ENCODE data around the gene TARDBP.
"Not testable (repeated sequence)": the region's sequence is repeated elsewhere in the genome, so short reads cannot be mapped to it uniquely, and the experiment has no call there.

The TARDBP gene

DNA sequence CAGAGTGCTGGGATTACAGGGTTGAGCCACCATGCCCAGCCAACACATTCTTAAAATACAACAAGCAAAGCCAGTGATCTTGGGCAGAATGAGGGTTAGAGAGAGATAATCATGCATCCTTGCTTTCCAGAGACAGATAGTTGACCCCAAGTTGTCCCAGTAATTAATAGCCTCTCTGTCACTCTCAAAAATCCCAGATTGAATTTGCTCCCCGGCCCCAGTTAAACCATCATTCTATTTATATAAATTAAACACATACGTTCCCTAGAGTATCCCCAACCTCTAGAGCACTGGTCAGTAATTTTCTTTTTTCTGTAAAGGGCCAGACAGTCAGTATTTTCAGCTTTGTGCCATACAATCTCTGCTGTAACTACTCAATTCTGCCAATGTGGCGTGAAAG, 16.4 kb upstream of the TARDBP start:
- no peak for DNase-seq

DNA sequence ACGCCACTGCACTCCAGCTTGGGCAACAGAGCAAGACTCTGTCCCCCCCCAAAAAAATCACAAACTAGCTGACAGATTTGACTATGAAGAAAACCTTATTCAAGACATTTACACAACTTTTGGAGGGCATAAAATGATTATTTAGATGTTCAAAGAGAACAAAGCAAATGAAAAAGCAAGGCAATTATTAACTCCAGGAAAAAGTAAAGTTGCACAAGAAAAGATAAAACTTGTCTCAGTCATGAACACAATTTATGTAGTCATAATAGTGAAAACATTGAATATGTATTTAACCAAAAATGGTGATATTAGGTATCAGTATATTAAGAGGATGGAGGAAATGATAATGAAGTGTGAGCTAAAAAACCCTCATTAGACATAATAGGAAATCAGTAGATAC, 11.9 kb upstream of the TARDBP start:
- DNase-seq = no peak

DNA sequence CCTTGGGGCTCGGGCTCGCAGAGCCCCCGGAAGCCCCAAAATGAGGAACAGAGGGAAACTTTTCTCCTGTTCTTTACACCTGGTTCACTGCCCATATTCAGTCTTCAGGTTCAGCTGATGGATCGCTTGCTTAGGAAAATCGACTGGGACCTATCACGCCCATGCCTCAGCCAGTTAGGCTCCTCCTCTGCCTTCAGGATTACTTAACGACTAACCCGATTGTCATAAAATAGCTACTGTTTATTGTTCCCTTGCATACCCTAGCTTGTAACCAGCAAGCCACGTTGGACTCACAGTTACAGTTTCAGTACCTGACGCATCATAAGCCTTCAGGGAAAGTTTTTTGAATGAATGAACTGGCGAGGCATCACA, 692 bp downstream of the TARDBP start:
- DNase-seq = no peak

DNA sequence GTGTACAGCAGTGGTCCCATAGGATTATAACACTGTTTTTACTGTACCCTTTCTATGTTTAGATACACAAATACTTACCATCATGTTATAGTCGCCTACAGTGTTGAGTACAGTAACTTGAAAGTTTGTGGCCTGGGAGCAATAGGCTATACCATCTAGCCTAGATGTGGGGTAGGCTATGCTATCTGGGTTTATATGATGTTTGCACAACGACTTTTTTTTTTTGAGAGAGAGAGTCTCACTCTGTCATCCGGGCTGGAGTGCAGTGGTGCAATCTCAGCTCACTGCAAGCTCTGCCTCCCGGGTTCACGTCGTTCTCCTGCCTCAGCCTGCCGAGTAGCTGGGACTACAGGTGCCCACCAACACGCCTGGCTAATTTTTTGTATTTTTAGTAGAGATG, 6.9 kb downstream of the TARDBP start:
- DNase-seq = not testable (repeated sequence)

DNA sequence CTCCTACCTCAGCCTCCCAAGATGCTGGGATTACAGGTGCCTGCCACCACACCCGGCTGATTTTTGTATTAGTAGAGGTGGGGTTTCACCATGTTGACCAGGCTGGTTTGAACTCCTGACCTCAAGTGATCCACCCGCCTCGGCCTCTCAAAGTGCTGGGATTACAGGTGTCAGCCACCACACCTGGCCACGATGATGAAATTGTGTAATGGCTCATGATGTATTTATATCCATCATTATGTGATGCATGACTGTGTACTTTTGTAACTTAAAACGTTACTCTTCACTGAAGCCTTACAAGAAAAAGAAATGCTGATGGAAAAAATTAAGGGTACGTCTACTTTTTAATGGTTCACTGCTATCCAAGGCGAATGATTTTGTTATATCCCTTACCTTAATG, 7.5 kb downstream of the TARDBP start:
- DNase-seq = no peak

DNA sequence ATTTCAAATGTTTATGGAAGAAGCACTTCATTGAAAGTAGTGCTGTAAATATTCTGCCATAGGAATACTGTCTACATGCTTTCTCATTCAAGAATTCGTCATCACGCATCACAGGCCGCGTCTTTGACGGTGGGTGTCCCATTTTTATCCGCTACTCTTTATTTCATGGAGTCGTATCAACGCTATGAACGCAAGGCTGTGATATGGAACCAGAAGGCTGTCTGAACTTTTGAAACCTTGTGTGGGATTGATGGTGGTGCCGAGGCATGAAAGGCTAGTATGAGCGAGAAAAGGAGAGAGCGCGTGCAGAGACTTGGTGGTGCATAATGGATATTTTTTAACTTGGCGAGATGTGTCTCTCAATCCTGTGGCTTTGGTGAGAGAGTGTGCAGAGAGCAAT, 10.7 kb downstream of the TARDBP start:
- DNase-seq = no peak

DNA sequence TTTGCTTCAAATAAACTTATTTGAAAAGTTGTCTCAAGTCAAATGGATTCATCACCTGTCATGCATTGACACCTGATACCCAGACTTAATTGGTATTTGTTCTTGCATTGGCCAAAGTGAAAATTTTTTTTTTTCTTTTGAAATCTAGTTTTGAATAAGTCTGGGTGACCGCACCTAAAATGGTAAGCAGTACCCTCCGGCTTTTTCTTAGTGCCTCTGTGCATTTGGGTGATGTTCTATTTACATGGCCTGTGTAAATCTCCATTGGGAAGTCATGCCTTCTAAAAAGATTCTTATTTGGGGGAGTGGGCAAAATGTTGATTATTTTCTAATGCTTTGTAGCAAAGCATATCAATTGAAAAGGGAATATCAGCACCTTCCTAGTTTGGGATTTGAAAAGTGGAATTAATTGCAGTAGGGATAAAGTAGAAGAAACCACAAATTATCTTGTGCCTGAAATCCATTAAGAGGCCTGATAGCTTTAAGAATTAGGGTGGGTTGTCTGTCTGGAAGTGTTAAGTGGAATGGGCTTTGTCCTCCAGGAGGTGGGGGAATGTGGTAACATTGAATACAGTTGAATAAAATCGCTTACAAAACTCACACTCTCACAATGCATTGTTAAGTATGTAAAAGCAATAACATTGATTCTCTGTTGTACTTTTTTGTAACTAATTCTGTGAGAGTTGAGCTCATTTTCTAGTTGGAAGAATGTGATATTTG, 11.9 kb downstream of the TARDBP start:
- DNase-seq = no peak

DNA sequence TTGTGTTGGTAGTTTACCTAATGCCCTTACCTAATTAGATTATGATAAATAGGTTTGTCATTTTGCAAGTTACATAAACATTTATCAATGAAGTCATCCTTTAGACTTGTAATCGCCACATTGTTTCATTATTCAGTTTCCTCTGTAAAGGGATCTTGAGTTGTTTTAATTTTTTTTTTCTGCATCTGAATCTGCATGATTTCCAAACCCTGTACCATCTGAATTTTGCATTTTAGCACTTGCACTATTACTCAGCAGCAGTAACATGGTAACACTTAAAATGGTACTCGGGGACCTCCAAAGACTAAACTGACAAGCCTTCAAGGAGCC, 12.4 kb downstream of the TARDBP start:
- no peak for DNase-seq

DNA sequence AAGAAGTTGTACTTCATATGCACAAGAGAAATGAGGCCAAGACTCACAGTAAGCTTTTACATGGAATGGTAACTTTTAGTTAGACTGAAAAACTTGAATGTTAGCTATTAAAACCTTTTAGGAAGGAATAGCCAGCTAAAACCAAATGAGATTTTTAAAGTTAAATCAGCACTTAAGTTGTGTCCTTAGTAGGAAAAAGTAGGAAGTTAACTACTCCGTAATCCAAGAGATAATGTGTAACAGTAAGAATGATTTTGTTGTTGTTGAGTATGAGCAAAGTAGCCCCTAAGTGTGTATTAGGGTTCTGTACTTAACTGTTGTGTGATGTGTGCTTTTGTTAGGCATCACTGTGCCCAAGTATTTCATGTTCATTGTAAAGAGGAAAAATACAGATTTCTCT, 13.2 kb downstream of the TARDBP start:
- DNase-seq = no peak

DNA sequence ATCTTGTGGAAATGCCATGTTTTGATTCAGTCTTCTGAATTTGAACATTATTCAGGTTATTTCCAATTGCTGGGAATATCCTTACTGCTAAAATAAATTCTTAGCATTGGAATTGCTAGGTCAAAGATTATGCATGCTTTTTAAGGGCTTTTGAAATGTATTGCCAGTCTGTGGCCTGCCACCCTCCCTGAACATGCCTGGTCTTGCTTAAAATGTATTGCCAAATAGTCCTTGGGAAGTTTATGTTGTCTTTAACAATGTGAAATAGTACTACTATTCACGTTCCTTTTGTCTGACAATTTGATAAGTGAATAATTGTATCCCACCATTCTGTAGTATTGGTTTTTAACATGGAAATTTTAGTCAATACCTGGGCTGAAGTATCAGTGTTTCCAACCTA, 13.6 kb downstream of the TARDBP start:
- no peak for DNase-seq

DNA sequence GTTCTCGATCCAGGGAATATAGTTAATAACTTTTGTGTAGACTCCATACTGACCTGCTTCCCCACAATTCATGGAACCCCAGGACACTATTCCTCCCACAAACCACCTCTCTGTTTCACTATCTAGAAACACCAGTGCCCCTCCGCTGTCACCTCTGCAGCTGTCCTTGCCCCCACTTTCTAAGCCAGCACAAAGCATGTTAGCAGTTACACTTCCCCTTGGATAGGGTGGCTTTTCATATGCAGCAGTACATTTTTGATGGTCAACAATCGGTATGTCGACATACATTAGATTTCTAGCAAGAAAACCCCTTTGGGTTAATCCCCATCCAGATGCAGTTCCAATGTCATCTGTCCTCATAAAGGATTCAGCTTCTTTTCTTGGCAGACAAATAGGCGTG, 14.4 kb downstream of the TARDBP start:
- no peak for DNase-seq

DNA sequence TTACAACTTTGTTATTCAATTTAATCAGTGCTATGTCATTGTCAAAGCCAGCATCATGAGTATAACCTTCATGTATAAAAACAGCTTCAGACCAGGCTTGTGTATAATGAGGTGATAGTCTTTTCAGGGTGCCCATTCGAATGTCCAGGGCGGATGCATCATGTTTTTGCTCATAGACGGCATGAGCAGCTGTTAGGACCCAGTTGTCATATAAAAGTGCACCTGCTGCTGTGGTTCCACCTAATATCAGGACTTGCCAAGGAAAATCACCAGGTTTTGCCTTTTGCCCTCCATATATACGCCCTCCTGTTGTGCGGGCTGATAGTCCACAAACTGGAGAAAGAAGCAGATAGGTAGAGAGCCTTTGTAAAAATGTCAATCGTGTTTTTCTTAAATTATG, 14.9 kb downstream of the TARDBP start:
- no peak for DNase-seq

DNA sequence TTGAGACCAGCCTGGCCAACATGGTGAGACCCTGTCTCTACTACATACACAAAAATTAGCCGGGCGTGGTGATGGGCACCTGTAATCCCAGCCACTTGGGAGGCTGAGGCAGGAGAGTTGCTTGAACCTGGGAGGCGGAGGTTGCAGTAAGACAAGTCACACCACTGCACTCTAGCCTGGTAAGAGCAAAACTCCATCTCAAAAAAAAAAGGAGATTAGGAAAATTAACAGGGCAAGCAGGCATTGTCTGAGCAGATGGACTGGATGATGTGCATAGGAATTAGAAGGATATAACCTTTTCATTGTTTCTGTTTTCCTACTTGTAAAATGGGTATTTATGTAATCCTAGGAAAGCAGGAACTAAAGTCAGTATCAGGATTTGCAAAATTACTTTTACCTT, 15.6 kb downstream of the TARDBP start:
- no peak for DNase-seq

DNA sequence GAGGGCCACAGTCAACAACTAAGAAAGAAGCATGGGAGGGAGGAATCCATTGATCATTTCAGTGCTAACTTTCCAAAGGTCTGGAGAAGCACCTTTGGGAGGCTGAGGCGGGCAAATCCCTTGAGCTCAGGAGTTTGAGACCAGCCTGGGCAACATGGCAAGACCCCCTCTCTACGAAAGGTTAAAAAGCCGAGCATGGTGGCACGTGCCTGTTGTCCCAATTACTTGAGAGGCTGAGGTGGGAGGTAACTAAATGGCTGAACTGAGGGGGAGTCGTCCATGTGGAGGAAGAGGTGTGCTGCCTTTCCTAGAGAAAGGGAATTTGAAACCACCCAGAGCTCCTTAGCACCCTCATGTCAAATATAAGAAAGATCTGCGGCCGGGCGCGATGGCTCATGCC, 18.4 kb downstream of the TARDBP start:
- no peak for DNase-seq

DNA sequence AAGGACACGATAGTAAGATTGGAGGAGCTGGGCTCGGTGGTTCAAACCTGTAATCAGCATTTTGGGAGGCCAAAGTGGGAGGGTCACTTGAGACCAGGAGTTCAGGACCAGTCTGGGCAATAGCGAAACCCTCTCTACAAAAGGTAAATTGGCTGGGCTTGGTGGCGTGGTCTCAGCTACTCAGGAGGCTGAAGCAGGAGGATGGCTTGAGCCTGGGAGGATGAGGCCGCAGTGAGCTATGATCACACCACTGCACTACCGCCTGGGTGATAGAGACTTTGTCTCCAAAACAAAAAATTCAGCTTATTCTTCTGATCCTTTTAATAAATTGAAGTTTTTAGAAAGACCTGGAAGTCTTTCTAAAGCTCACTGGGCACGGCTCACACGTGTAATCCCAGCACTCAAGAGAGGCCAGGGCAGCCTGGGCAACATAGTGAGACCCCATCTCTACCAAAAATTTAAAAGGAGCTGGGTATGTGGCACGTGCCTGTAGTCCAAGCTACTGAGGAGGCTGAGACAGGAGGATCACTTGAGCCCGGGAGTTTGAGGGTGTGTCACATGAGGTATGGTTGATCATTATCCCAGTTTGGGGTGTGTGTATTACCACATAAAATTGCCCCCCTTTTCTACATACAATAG, 19.3 kb downstream of the TARDBP start:
- no peak for DNase-seq

DNA sequence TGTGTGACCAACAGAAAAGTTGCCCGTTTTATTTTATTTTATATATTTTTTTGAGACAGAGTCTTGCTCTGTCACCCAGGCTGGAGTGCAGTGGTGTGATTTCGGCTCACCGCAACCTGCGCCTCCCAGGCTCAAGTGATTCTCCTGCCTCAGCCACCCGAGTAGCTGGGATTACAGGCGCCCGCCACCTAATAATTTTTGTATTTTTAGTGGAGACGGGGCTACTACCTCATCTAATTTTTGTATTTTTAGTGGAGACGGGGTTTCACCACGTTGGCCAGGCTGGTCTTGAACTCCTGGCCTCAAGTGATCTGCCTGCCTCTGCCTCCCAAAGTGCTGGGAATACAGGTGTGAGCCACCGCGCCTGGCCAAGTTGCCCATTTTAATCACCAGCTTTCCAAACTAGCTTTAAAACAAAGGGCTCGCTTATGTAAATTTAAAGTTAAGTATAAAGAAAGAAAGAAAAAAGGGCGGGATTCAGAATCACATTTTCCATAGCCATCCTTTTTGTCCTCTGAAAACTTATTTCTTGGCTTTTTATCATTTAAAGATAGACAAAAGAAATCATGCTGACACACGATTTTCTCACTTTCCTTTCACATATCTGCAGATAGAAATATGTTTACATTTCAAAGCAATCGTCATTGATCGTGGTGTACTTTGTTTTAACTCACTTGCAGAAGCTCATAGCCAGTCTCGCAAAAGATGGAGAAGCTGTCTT, 24.7 kb downstream of the TARDBP start:
- not testable (repeated sequence) for DNase-seq

DNA sequence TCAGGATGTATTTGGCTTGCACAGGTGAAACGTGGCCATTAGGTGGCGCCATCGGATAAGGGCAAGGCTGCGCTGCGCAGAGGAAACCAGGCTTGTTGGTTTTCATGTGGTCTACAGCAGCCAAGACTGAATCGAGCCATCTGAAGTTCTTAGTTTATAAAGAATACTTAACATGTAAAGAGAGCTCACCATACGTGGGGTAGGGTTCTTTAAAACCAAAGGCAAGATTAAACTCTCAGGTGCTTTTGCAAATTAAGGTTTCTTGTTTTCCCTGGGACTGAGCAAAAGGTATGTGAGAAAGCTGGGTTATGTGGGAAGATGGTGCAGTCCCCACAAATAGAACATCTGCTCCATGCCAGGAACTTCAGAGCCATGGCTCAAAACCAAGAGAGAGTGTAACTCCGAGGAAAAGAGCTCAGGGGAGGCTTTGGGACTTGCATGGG, 25.3 kb downstream of the TARDBP start:
- peak; percentile 90 for DNase-seq

DNA sequence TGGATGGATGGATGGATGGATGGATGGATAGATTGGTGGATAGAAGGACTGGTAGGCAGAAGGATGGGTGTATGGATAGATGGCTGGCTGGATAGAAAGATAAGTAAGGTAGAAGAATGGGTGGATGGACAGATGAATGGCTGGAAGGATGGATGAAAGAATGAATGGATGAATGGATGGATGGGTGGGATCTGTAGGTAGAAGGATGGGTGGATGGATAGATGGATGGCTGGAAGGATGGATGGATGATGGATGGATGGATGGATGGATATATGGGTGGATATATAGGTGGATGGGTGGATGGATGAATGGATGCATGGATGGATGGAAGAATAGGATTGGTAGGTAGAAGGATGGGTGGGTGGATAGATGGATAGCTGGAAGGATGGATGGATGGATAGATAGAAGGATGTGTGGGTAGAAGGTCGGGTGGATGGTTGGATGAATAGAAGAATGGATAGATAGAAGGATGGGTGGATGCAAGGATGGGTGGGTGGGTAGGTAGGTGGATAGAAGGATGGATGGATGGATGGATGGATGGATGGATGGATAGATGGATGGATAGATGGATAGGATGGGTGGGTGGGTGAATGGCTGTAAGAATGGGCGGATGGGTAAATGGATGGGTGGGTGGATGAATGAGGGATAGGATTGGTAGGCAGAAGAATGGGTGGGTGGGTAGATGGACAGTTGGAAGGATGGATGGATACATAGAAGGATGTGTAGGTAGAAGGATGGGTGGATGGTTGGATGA, 27.1 kb downstream of the TARDBP start:
- DNase-seq = no peak

DNA sequence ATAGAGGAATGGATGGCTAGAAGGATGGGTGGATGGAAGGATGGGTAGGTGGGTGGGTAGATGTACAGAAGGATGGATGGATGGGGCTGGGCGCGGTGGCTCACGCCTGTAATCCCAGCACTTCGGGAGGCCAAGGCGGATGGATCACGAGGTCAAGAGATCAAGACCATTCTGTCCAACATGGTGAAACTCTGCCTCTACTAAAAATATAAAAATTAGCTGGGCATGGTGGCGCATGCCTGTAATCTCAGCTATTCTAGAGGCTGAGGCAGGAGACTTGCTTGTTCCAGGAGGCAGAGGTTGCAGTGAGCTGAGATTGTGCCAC, 27.6 kb downstream of the TARDBP start:
- not testable (repeated sequence) for DNase-seq

DNA sequence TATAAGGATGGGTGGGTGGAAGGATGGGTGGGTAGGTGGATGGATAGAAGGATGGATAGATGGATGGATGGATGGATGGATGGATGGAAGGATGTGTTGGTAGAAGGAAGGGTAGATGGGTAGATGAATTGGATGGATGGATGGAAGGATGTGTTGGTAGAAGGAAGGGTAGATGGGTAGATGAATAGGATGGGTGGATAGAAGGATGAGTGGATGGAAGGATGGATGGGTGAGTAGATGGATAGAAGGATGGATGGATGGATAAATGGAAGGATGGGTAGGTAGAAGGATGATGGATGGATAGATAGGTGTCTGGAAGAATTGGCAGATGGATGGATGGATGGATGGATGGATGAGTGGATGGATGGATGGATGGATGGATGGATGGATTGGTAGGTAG, 28.6 kb downstream of the TARDBP start:
- no peak for DNase-seq

DNA sequence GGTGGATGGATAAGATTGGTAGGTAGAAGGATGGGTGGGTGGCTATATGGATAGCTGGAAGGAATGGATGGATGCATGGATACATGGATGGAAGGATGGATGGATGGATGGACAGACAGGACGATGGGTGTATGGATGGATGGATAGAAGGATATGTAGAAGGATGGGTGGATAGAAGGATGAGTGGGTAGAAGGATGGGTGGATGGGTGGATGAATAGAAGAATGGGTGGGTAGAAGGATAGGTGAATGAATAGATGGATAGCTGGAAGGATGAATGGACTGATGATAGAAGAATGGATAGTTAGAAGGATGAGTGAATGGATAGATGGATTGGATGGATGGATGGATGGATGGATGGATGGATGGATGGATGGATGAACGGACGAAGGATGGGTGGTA, 29.6 kb downstream of the TARDBP start:
- DNase-seq = no peak

DNA sequence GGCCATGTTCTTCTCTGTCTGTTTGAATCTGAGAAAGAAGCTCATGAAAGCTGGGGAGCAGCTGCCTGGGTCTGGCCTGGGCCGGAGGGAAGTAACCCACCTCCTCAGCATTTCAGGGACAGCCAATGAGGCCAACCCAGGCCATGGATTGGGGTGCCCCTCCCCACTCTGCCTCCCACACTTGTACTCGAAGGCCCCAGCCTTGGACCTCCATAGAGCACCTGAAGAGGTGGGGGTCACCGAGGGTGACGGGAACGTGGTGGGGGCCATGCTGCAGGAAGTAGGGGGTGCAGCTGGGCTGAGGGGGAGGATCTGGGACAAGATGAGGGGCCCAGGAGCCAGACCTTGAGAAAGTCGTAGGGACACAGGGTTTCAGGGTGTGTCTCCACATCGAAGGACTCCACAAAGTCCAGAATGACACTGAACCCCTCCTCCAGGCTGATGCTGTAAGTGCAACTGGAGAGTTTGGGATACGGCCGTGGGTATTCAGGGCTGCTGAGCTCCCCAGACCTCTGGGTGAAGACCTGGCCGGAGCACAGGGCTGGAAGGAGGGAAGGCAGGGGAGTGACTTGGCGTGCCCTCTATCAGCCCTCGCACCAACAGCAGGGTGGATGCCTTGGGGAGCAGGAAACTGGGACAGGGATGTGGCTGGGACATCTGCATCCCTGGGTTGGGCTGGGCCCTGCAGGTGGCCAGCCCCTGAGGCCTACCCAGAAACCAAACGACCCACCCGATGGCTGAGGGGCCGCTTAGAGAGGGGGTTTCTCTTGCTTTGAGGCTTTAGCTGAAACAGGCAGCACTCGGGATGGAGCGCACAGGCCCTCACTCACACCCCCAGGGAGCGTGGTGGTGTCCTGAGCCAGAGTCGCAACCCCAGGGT, 30.8 kb downstream of the TARDBP start:
- DNase-seq = no peak

Measured in activated CD4-positive, alpha-beta T cell treated with anti-CD3 and anti-CD28 coated beads, Interleukin-2, amount 50 U/mL, for 16 hours (primary cell).